Stimulated activated CD8-positive, alpha-beta memory T cell treated with anti-CD3 and anti-CD28 coated beads, Interleukin-7, amount 100 ng/mL, for 24 hours (primary cell): Measurements from ENCODE around the gene POLG2.

ENCODE experiments used
- DNase-seq: peaks from one replicate; pipeline ENCODE4 v3.0.0-alpha.2; 2020; ENCODE audit warnings: low read depth

POLG2 gene

GRCh38 chr17:64496786-64497564 lies at the start of gene POLG2:
TSS of gene POLG2 (minus strand) at chr17:64497054. CDS start at chr17:64496968, 86 bp downstream.
- peak; percentile 90 for DNase-seq

DNA sequence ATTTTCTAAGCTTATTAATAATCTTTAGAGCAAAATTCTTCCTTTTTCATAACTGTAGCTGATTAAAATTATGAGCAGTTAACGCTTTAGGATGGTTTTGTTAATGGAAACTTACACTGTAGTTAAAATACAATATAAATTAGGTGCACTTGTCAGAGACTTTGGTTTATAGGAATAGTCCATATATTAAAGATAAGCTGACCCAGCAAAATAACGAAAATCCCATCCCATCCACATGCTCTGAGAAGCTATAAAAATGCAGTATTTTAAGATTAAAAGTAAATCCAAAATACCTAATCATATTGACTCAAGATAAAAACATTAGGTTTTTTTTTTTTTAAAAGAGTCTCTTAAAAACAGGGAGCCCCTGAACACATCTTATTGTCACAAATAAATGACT lies 47.9 kb upstream of the POLG2 start:
- no peak for DNase-seq

DNA sequence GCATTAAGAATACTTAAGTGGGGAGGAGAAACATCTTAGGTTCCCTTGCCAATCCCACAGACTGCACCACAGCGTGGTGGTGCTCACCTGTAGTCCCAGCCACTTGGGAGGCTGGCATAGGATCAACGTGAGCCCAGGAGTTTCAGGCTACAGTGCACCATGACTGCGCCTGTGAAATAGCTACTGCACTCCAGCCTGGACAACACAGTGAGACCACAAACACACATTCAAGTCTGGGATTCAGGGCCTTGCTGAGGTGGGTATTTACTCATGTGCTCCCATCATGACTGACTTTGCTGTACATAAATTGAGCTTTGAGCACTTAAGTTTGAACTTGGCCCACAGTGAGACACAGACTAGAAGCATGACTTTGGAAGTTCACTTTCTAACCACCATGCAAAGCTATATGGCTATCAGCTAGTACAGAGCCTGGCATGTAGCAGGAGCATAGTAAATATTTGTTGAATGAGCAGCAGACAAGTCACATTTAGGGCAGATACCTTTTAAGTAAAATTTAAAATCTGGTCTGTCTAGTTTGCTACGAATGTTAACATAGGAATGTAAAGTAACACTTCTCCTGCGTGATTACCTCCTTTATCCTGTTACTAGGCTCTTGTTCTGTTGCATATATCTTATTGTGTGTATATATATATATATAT lies 43.4 kb upstream of the POLG2 start:
- no peak for DNase-seq

GRCh38 chr17:64538508-64539130 lies 41.8 kb upstream of the POLG2 start:
- no peak for DNase-seq

GRCh38 chr17:64537488-64537887 lies 40.6 kb upstream of the POLG2 start:
- DNase-seq = no peak

GRCh38 chr17:64536913-64537312 lies 40.1 kb upstream of the POLG2 start:
- no peak for DNase-seq

DNA sequence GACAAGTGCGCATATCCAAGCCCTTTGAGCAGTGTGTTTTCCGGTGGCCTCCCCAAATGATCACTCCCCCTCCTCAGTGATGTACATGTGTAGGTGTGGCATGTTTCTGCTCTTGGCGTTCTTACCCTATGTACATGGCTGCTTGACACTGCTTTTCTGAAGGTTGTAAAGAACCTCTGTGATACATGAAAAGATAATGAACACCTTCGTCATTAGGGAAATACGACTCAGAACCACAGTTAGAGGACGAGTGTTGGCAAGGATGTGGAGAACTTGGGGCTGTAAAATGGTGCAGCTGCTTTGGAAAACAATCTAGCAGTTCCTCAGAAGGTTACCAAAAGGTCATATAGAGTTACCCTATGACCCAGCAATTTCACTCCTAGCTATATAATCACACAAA lies 38.5 kb upstream of the POLG2 start:
- no peak for DNase-seq

- DNase-seq = no peak
These were observed 37.3 kb upstream of the POLG2 start for GRCh38 chr17:64534187-64534586.

GRCh38 chr17:64533784-64534183 lies 36.9 kb upstream of the POLG2 start:
- DNase-seq = no peak

DNA sequence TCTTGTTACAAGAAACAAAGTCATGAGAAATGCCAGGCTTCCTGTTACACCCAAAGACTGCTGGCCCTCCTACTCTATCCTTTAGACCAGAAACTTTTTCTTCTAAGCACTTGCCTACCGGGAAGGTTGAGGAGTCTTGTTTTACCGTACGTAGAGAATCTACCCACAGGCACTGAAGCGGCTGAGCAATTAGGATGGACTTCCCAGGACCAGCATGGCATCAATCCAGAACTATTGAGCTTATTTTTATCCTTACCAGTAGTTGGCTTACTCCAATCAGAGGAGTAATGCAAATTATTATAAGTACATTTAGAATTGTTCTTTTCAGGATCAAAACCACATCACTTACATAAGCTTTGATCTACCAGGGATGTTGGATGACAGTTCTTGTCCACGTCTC lies 35.6 kb upstream of the POLG2 start:
- no peak for DNase-seq

DNA sequence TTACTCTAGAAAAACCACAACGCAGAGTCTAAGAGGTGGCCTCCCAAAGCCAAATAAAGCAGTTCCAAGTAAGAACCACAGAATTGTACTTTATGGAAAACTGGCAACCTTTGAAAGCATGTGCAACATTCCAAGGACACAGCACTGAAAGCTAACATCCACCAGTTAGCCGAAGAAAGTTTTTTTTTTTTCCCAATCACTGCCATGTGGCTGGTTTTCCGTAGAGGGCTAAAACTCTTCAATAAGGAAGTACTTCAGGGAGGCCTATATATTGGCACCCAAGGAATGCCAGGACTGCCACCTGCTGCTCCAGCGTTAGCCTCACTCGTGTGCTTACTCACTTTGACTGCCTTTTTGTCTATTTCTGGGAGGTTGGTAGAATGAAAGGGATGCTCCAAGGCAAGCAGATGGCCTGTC lies 35.1 kb upstream of the POLG2 start:
- no peak for DNase-seq

DNA sequence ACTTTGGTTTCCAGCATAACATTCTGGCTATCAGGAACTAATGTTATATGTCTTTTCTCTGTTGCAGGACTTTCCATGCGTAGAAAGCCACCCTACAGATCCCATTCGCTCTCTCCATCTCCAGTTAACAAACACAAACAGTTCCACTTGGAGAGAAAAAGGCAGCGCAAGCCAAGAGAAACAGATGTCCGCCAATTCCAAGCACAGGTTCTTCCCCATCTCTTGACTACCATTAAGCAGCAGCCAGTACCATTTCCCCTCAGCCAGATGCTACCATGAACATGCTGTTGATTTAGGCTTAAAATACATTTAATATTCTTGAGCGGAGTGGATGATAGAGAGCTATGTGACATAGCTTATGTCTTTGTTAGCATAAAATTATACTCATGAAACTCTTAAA lies 32.4 kb upstream of the POLG2 start:
- DNase-seq = no peak

- no peak for DNase-seq
These were observed 31.1 kb upstream of the POLG2 start for GRCh38 chr17:64527914-64528313.

DNA sequence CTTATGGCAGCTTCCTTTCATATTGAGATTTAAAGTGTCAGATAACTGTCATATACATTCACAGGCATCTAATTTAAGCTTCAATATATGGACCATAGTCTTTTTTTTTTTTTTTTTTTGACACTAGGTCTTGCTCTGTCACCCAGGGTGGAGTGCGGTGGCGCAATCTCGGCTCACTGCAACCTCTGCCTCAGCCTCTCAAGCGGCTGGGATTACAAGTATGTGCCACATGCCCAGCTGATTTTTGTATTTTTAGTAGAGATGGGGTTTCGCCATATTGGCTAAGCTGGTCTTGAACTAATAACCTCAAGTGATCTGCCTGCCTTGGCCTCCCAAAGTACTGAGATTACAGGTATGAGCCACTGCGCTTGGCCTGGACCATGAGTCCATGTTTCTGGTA lies 23.5 kb upstream of the POLG2 start:
- DNase-seq = no peak

DNA sequence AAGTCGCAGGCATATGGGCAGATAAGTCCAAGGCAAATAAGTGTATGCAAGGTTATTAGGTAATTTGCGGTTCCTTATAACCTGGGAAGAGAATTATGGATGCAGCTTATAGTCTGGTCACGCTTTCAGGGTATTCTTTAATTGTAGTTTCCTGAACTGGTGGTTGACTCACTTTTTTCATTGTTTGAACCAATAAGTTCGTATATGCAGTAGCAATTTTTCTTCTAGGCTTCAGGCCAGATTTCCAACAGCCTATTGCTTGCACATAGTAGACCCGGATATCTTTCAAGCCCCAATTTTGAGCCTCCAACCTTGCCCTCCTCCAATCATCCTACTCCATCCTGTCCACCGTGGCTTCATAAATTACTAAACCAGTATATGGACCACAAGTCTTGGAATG lies 22.7 kb upstream of the POLG2 start:
- DNase-seq = no peak

DNA sequence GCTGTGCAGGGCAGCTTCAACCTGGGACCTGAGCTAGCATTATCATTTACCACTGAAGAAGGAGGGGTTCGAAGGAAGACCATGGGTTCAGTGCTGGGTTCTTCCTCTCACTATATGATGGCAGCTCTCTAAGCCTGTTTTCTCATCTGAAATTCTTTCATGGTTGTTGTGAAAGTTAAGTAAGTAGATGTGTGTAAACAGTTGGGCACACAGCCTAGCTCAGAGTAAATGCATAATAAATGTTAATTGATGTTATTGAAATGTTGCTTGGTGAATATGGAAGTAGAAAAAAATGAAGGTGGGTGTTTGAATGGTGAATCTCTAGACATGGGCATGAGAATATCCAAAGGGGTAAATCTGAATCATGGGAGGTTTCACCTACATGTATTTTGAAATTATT lies 19.0 kb upstream of the POLG2 start:
- no peak for DNase-seq

- no peak for DNase-seq
These were observed 18.6 kb upstream of the POLG2 start for GRCh38 chr17:64515419-64515818.

DNA sequence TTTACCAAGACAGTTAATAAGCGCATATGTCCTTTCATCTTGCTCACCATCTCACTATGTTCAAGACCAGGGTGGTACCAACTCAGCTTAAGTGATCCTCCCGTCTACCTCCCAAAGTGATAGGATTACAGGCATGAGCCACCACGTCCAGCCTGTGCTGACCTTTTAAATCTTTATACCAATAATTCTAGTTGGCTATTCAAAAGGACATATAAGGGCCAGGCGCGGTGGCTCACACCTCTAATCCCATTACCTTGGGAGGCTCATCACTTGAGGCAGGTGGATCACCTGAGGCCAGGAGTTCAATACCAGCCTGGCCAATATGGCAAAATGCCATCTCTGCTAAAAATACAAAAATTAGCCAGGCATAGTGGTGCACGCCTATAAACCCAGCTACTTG lies 12.3 kb upstream of the POLG2 start:
- no peak for DNase-seq

DNA sequence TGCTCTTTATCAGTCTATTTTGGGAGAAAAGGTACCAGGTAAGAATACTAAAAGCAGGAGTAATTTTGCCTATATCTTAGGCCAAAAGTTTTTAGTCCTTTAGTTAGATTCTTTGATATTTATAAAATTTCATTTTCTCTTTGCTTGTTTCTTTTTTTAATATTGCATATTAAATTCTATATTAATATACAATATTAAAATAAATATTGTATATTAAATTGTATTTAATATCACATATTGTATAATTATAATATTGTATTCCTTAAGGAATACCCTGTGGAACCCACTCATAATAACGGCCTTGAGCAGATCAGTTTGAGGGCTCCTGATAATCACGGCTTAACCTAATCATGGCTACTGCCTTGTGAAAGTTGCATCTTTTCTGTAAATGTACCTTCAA lies 11.8 kb upstream of the POLG2 start:
- no peak for DNase-seq

GRCh38 chr17:64507413-64507782 lies 10.5 kb upstream of the POLG2 start:
- DNase-seq = no peak

GRCh38 chr17:64506576-64507412 lies 9.9 kb upstream of the POLG2 start, which contains the start of gene CEP95:
TSS of gene CEP95 (plus strand) at chr17:64506977. CDS start at chr17:64507098, 121 bp downstream.
- peak; percentile 95 for DNase-seq

GRCh38 chr17:64506201-64506575 lies 9.3 kb upstream of the POLG2 start, which contains the start of gene DDX5:
TSS of gene DDX5 (minus strand) at chr17:64506289. CDS start at chr17:64506119, 170 bp downstream.
- peak; percentile 89 for DNase-seq
